SK-N-MC (cell line): ENCODE data around the gene RNF144B.
"Not testable (repeated sequence)": the region's sequence is repeated elsewhere in the genome, so short reads cannot be mapped to it uniquely, and the experiment has no call there.

Experiments
- DNase-seq: peaks from one replicate; pipeline ENCODE4 v3.0.0-alpha.2; 2011; ENCODE audit warnings: low read depth, low spot score
- H3K27ac ChIP-seq: fragments of 200-600 bp; sonication (generic); 2 replicates; pipeline ENCODE4 v1.5.1; 2016; ENCODE audit warnings: mixed run types
- H3K36me3 ChIP-seq: fragments of 200-600 bp; sonication (generic); 2 replicates; pipeline ENCODE4 v1.6.1; 2017; ENCODE audit warnings: antibody characterized with exemption, low read length, mixed read lengths; ENCODE audit not compliant: insufficient read depth
- H3K4me3 ChIP-seq: fragments of 200-600 bp; sonication (generic); 2 replicates; pipeline ENCODE4 v1.5.1; 2016
- H3K9ac ChIP-seq: fragments of 200-600 bp; sonication (generic); 2 replicates; pipeline ENCODE4 v1.8.0; 2017; ENCODE audit warnings: mixed run types, mixed read lengths; ENCODE audit not compliant: insufficient read length
- H3K9me3 ChIP-seq: fragments of 200-600 bp; sonication (generic); 2 replicates; pipeline ENCODE4 v1.6.1; 2017; ENCODE audit warnings: low read depth, mild to moderate bottlenecking, antibody characterized with exemption, low read length, moderate library complexity, mixed read lengths
- EZH2 ChIP-seq: fragments of 200-600 bp; sonication (generic); IDR thresholded peaks from one replicate; pipeline ENCODE4 v1.6.1; 2017; ENCODE audit warnings: antibody characterized with exemption
- FOXP2 ChIP-seq: optimal IDR thresholded peaks from 2 replicates; pipeline ENCODE3; 2011; ENCODE audit warnings: mild to moderate bottlenecking, moderate library complexity; ENCODE audit not compliant: insufficient read depth; ENCODE audit errors: extremely low read length, control extremely low read depth
- POLR2AphosphoS5 ChIP-seq: IDR thresholded peaks from 2 replicates; pipeline ENCODE4 v1.6.1; 2012; ENCODE audit warnings: mild to moderate bottlenecking, low read depth, low read length, borderline replicate concordance

The RNF144B gene

GRCh38 chr6:18350271-18350670, 36.9 kb upstream of the RNF144B start:
- Histone ChIP-seq H3K27ac (no peak overlapping the region), H3K4me3 (no peak overlapping the region), H3K9me3 (no peaks in the 10 kb centered on the region), H3K36me3 (no peaks in the 10 kb centered on the region), H3K9ac (no peak overlapping the region)
- no peak for TF ChIP-seq EZH2
- TF ChIP-seq FOXP2 = no peak
- TF ChIP-seq POLR2AphosphoS5 = no peak
- no peak for DNase-seq

GRCh38 chr6:18350712-18351111, 36.4 kb upstream of the RNF144B start:
- TF ChIP-seq EZH2 = no peak
- TF ChIP-seq POLR2AphosphoS5 = no peak
- TF ChIP-seq FOXP2 = no peak

GRCh38 chr6:18352001-18352400, 35.1 kb upstream of the RNF144B start:
- TF ChIP-seq FOXP2 (no peak), POLR2AphosphoS5 (no peak), EZH2 (no peak)
- no peak overlapping the region for H3K27ac ChIP-seq
- H3K9ac ChIP-seq = no peak overlapping the region

More at GRCh38 chr6:18350712-18351111, 36.4 kb upstream of the RNF144B start:
- no peak overlapping the region for H3K9ac ChIP-seq
- no peak for DNase-seq
- H3K27ac ChIP-seq = no peak overlapping the region
- H3K4me3 ChIP-seq = no peak overlapping the region
- no peaks in the 10 kb centered on the region for H3K9me3 ChIP-seq
- no peaks in the 10 kb centered on the region for H3K36me3 ChIP-seq

GRCh38 chr6:18352842-18353241, 34.3 kb upstream of the RNF144B start:
- H3K27ac ChIP-seq = no peak overlapping the region
- no peaks in the 10 kb centered on the region for H3K9me3 ChIP-seq
- TF ChIP-seq FOXP2 = no peak
- no peak for TF ChIP-seq POLR2AphosphoS5
- TF ChIP-seq EZH2 = no peak
- H3K4me3 ChIP-seq = no peak overlapping the region
- no peak overlapping the region for H3K9ac ChIP-seq
- DNase-seq = no peak
- no peaks in the 10 kb centered on the region for H3K36me3 ChIP-seq

More at GRCh38 chr6:18352001-18352400, 35.1 kb upstream of the RNF144B start:
- no peak for DNase-seq
- H3K36me3 ChIP-seq = no peaks in the 10 kb centered on the region
- no peak overlapping the region for H3K4me3 ChIP-seq
- H3K9me3 ChIP-seq = no peaks in the 10 kb centered on the region

GRCh38 chr6:18353251-18353650, 33.9 kb upstream of the RNF144B start:
- Histone ChIP-seq H3K27ac (no peak overlapping the region), H3K9me3 (no peaks in the 10 kb centered on the region), H3K9ac (no peak overlapping the region), H3K4me3 (no peak overlapping the region), H3K36me3 (no peaks in the 10 kb centered on the region)
- no peak for TF ChIP-seq FOXP2
- no peak for TF ChIP-seq EZH2
- no peak for TF ChIP-seq POLR2AphosphoS5
- DNase-seq = no peak

GRCh38 chr6:18357546-18357945, 29.6 kb upstream of the RNF144B start:
- not testable (repeated sequence) for H3K9ac ChIP-seq, DNase-seq, H3K27ac ChIP-seq, H3K9me3 ChIP-seq, H3K36me3 ChIP-seq, H3K4me3 ChIP-seq

- H3K9me3 ChIP-seq = no peaks in the 10 kb centered on the region
- H3K9ac ChIP-seq = no peak overlapping the region
- no peak for DNase-seq
- TF ChIP-seq POLR2AphosphoS5 = no peak
- H3K27ac ChIP-seq = no peak overlapping the region
- H3K36me3 ChIP-seq = no peaks in the 10 kb centered on the region
- no peak overlapping the region for H3K4me3 ChIP-seq
Measured at GRCh38 chr6:18359237-18359885, 27.8 kb upstream of the RNF144B start.

- no peak for DNase-seq
- no peaks in the 10 kb centered on the region for H3K9me3 ChIP-seq
- TF ChIP-seq EZH2 = no peak
- no peak for TF ChIP-seq POLR2AphosphoS5
- no peak for TF ChIP-seq FOXP2
- H3K4me3 ChIP-seq = no peak overlapping the region
- H3K36me3 ChIP-seq = no peaks in the 10 kb centered on the region
- H3K9ac ChIP-seq = no peak overlapping the region
- H3K27ac ChIP-seq = no peak overlapping the region
Measured at GRCh38 chr6:18360188-18360587, 27.0 kb upstream of the RNF144B start.

- Histone ChIP-seq H3K27ac (no peak overlapping the region), H3K36me3 (no peaks in the 10 kb centered on the region), H3K4me3 (no peak overlapping the region), H3K9me3 (no peaks in the 10 kb centered on the region), H3K9ac (no peak overlapping the region)
- DNase-seq = no peak
- TF ChIP-seq EZH2 (no peak), POLR2AphosphoS5 (no peak), FOXP2 (no peak)
Measured at GRCh38 chr6:18362058-18362561, 25.0 kb upstream of the RNF144B start.
